ENCODE results near the gene ZNF101. TPM values are rescaled to one million over a fixed set of nuclear protein-coding genes. Genes with fewer than 3 reads are reported as not detected.
A peak's percentile ranks its signal among the peaks of the same experiment; 100 is the strongest.

Gene ZNF101
- 5.7 TPM for total RNA-seq

GRCh38 chr19:19668230-19669012 is at the start of gene ZNF101:
TSS of gene ZNF101 (plus strand) at chr19:19668839. CDS start at chr19:19668964, 125 bp downstream.
- DNase-seq: peak; percentile 86

DNA sequence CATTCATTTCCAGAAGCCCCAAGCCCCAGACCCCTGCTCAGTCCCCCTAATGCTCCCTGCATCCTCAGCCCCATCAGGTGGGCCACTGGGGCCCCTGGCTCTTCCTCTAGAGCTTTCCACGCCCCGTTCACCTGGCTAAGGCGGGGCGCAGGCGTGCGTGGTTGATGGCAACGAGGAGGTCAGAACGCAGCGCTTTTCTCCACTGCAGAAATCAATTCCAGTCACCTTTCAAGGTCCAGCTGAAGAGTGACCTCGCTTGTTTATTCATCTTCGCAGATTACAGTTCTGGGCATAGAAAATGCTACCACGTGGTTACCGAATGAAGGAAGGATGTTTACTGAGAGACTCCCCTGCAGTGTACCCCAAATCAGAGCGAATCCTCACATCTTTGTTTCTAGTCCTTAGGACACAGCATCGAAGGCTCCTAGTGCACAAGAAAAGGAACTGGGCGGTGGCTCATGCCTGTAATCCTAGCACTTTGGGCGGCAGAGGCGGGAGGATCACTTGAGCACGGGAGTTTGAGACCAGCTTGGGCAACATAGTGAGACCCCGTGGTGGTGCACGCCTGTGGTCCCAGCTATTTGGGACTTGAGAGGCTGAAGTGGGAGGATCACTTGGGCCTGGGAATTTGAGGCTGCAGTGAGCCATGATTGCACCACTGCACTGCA is 49.3 kb upstream of the ZNF101 start:
- no peak for DNase-seq

- DNase-seq: no peak
Observed at GRCh38 chr19:19619849-19620210, 48.8 kb upstream of the ZNF101 start.

- DNase-seq: no peak
Observed at GRCh38 chr19:19623383-19623782, 45.3 kb upstream of the ZNF101 start.

DNA sequence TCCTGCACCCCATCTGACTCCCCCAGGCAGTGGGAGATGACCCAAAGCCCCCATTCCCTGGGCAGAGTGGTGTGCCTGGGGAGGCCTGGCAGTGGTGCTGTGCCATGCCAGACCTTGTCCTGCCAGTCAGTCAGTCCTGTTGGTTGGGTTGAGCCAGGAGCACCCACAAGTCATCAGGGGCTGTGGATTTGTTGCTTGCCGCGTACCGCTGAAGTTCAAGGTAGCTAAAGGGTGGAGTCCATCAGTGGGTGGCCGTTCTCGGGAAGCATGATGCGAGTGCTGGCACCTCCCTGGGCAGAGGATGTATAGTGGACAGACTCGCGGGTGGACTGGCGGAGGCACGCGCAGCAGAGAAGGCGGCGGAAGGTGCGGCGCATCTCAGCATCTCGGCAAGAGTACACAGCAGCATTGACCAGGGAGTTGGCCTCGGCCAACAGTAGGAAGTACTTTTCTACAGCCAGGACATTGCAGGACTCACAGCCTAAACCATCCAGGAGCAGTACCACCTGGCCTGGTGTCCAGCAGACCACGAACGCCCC is 44.5 kb upstream of the ZNF101 start:
- no peak for DNase-seq

- DNase-seq: no peak
Observed at GRCh38 chr19:19626516-19627472, 41.8 kb upstream of the ZNF101 start.

GRCh38 chr19:19627621-19628500 is 40.8 kb upstream of the ZNF101 start, which contains the start of gene LPAR2:
TSS of gene LPAR2 (minus strand) at chr19:19628220. CDS start at chr19:19627275, 945 bp downstream.
- no peak for DNase-seq

DNA sequence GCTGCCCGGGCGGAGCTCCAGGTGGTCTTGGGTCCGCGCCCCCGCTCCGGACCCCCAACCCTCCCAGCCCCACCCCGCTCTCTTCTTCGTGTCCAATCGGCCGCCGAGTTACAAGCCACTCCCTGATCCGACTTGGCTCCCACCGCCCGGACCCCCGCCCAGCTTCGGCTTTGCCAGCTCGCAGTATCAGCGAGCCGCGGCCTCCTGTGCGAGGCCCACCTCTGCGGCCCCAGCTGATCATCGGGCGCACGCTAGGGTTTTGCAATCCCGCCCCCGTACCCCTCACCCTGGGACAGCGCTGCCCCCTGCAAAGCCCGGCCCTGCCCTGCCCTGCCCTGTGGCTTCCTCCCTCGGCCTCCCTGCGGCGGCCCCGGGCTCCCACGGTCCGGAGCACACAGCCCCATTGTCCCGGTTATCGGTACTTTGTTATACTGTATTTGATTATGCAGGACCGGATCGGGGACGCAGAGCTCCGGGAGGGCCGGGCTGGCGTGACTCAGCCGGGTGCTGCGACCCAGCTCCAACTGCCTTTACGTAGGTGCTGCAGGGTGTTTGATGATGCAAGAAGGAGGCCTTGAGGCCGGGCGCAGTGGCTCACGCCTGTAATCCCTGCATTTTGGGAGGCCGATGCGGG is 40.0 kb upstream of the ZNF101 start:
- no peak for DNase-seq

- DNase-seq: no peak
Observed at GRCh38 chr19:19630062-19630414, 38.6 kb upstream of the ZNF101 start.

DNA sequence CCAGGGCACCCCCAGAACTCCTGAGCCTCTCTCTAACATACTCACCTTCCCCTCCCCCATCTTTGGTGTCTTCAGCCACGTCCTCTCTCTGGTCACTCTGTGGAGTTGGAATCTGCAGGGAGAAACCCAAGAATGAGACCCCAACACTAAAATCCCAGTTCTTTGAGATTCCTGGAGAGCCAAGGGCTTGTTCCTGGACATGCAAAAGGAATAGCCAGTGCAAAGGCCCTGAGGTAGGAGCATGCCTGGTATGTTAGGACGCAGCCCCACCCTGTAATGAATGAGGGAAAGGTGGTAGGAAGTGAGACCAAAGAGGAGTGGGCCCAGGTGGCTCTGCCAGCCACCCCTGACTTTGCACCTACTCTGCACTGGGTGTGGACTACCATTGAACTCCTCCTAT is 38.2 kb upstream of the ZNF101 start:
- DNase-seq: no peak

DNA sequence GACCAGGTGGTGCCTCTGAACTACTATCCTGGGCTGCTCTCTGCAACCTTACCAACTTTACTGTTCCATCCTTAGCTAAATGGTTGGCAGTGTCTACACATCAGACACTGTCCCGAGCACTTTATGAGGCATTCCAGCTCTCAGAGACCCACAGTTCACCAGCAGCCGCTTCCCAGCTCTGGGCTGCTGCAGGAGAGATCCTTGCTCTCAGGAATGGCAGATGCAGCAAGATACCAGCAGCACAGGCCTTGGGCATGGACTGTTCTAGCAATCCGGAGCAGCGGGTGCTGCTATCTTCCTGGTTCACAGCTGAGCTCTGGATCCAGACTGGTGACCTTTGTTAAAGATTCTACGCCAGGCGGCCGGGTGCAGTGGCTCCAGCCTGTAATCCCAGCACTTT is 37.3 kb upstream of the ZNF101 start:
- DNase-seq: no peak

DNA sequence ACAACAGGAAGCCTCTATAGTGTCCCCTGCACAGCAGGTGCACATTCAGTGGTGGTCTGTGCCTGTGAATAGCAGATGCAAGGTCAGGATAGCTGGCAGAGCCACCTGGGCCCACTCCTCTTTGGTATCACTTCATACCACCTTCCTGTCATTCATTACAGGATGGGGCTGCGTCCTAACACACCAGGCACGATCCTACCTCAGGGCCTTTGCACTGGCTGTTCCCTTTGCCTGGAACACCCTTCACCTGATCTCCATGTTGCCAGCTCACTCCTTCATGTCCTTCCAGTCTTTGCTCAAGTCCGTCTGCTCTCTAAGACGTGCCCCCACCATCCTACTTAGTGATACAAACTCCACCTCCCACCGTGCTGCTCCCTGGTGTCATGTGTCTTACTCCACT is 36.0 kb upstream of the ZNF101 start:
- no peak for DNase-seq

GRCh38 chr19:19633711-19634515 is 34.7 kb upstream of the ZNF101 start:
- no peak for DNase-seq

DNA sequence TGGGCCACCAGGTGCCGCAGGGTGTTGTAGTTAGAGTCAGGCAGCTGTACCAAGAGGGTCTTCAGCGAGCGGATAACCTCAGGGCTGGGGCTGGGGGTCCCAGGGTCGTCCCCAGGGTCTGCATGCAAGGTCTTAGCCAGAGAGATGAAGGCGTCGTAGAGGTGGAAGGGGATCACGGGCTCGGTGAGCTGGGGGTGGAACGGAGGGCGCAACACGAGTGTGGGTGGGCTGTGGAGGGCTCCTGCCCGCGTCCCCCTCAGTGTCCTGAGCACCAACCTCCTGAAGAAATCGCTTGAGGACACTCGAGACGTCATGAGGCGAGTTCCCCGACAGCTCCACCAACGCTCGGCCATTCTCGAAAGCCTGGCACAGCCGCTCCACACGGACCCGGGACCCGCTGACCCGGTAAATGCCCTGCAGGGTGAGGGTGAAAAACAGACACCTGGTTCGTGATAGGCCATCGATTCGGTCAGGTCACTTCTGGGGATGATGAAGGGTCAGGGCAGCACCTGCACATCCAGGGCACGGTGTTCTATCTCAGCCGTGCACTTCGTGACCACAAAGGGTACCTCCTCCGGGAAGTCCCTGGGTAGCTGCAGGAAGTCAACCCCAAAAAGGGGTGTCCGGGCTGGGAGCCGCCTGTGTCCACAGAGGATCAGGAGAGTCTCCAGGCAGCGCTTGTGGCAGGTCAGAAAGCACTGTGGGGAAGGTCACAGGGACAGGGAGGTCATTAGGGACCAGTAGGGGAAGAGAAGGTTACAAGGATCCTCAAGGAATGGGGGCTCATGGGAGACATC is 33.9 kb upstream of the ZNF101 start:
- no peak for DNase-seq

- DNase-seq: no peak
Observed at GRCh38 chr19:19635313-19635702, 33.3 kb upstream of the ZNF101 start.

GRCh38 chr19:19636573-19637185 is 32.0 kb upstream of the ZNF101 start:
- DNase-seq: no peak

GRCh38 chr19:19637186-19637522 is 31.5 kb upstream of the ZNF101 start:
- DNase-seq: no peak

- no peak for DNase-seq
Observed at GRCh38 chr19:19637523-19638251, 31.0 kb upstream of the ZNF101 start.
